Measurements from ENCODE around the gene CRACR2A.

Gene CRACR2A

DNA sequence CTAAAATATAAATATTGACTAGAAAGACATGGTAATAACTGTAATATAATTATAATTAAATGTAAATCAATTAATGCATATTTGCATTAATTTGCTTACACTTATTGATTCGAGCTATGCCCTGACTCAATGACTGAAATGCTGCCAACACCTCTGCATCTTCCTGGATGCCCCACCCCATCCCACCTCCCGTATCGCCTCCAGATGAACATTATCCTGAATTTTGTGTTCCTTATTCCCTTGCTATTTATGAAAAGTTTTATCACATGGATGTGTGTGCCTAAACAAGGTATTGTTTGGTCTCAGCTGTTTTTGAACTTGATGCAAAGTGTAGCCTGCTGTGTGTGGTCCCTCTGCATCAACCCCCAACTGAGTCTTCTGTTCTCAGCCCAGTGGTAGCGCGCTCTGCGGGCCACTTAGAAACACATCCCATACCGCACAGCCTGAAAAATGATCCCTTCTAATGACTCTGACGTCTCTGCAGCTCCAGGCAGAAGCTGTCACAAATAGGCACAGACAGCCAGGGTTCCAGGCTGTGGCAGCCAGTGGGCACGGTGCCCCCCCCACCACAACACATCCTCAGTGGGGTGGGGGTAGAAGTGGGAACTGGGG lies 165.4 kb downstream of the CRACR2A start:
- DNase-seq (ENCODE audit: low read depth) = no peak
- no peak for TF ChIP-seq CTCF (IDR thresholded peaks at IDR 0.05; ENCODE audit: insufficient read depth, low read depth, low read length, missing control alignments)
- no peak overlapping the region for H3K4me3 ChIP-seq (ENCODE audit: low read length)

DNA sequence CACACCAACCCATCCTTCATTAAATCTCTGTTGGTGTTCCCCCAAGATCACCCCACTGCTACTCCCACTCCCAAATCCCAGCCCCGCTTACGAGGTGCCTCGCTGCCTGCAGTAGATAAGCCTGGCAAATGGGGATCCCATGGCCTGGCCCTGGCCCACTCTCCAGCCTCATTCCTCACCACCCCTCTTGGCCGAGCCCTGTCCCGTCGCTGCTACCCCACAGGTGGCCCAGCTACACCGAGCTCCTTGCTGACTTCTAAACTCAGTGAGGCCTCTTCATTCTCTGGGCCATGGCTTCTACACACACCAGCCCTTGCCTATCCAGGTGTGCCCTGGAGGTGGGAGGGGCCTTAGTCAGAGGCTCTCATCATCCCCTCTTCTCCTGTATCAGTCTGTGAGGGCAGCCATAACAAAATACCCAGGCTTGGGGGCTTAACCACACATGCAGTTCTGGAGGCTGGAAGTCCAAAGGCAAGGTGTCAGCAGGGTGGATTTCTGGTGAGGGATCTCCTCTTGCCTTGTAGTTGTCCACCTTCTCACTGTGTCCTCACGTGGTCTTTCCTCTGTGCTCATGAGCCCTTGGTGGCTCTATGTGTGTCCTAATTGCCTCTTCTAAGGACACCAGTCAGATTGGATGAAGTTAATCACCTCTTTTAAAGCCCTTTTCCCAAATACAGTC lies 169.1 kb downstream of the CRACR2A start:
- DNase-seq (ENCODE audit: low read depth) = no peak
- TF ChIP-seq CTCF (IDR thresholded peaks at IDR 0.05; ENCODE audit: insufficient read depth, low read depth, low read length, missing control alignments) = no peak
- no peak overlapping the region for H3K4me3 ChIP-seq (ENCODE audit: low read length)

- no peak overlapping the region for H3K4me3 ChIP-seq (ENCODE audit: low read length)
- peak; percentile 4 for DNase-seq (ENCODE audit: low read depth)
- TF ChIP-seq CTCF (IDR thresholded peaks at IDR 0.05; ENCODE audit: insufficient read depth, low read depth, low read length, missing control alignments) = no peak
Measured at GRCh38 chr12:3580094-3580749, 172.7 kb downstream of the CRACR2A start.

DNA sequence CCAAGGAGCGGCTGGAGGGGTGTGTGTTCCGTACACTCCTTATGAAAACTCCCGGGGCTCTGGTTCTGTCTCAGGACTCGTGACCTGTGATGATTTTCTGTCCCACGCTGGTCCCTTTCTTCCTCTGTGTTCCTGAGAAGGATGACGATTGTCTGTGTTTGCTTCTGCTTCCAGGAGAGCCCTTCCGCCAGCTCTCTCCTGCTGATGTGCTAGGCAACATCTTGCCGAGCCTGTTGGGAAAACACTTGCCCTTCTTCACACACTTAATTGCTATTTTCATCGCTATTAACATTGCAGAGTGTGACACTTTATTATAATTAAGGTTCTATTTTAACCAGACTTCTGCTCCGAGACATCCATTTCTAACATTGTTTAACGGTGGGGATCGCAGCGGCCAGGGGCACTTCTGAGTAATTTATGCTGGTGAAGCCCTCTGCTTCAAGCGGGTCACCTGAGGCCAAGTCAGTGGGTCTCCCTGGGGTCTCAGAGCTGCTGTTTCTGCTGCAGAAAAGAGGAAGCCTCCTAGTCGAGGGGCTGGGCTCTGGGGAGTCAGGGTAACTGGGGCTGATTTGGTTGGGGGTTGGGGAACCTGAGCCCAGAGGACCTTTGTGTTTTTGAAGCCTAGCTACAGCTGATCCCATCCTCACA lies 173.3 kb downstream of the CRACR2A start:
- no peak overlapping the region for H3K4me3 ChIP-seq (ENCODE audit: low read length)
- DNase-seq (ENCODE audit: low read depth) = no peak
- no peak for TF ChIP-seq CTCF (IDR thresholded peaks at IDR 0.05; ENCODE audit: insufficient read depth, low read depth, low read length, missing control alignments)

- H3K4me3 ChIP-seq (ENCODE audit: low read length) = no peak overlapping the region
- no peak for TF ChIP-seq CTCF (IDR thresholded peaks at IDR 0.05; ENCODE audit: insufficient read depth, low read depth, low read length, missing control alignments)
- no peak for DNase-seq (ENCODE audit: low read depth)
Measured at GRCh38 chr12:3578557-3578956, 174.4 kb downstream of the CRACR2A start.

DNA sequence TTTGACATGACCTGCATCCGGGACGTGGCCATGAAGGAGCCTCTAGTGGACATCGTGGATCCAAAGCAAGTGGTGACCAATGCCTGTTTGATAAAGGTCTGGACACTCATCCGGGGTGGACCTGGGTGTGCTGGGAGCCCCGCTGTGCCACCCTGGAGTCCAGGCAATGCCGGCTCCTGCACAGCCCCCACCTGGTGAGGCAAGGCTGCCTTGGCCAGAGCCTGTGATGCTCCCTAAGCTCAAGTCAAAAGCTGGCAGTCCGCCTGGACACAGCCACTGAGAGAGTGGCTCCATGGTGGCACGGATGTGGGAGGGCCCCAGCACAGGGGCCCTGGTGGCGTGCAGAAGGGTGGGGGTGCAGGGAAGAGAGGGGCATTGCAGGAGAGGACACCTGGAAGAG lies 176.0 kb downstream of the CRACR2A start:
- H3K4me3 ChIP-seq (ENCODE audit: low read length) = no peak overlapping the region
- TF ChIP-seq CTCF (IDR thresholded peaks at IDR 0.05; ENCODE audit: insufficient read depth, low read depth, low read length, missing control alignments) = no peak
- no peak for DNase-seq (ENCODE audit: low read depth)

Data from epithelial cell of esophagus (primary cell).